ENCODE measurements around the gene IL17RE. TPM values are rescaled to one million over a fixed set of nuclear protein-coding genes. Genes with fewer than 3 reads are reported as not detected.
"Not testable (repeated sequence)": the region's sequence is repeated elsewhere in the genome, so short reads cannot be mapped to it uniquely, and the experiment has no call there.

IL17RE gene
- polyA plus RNA-seq, 1 donor from 2014 or later = 0.52 TPM

DNA sequence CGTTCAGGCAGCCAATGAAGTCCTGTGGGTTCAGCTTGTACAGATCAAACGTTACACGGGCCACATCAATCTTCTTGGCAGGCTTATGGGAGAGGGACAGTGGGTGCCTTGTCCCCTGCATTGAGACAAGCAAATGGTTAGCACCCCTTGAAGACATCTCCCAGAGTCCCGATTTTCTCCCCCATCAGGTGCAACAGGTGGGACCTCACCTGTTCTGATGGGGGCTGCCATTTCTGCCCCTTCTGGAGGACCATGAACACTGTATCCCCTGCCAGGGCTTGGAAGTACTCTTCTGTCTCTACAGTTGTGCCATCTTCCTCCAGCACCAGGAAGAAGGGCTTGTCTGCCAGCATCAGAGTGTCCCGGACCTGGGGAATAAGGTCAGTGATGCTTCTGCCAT is 32.7 kb upstream of the IL17RE start:
- H3F3A ChIP-seq (ENCODE audit: insufficient read depth, low read length, poor library complexity, severe bottlenecking) = no peaks in the 10 kb centered on the region
- no peaks in the 10 kb centered on the region for H4K20me1 ChIP-seq (ENCODE audit: insufficient read depth)
- no peaks in the 10 kb centered on the region for H3K27me3 ChIP-seq (ENCODE audit: insufficient read depth, low read depth, low read length)
- no peak overlapping the region for H3K9ac ChIP-seq (ENCODE audit: low read length)
- TF ChIP-seq RAD21 (conservative IDR thresholded peaks at IDR 0.05) = no peak
- no peaks in the 10 kb centered on the region for H3K79me2 ChIP-seq (replicated peaks; ENCODE audit: insufficient read depth, low read length)
- no peak overlapping the region for H2AFZ ChIP-seq (ENCODE audit: low read depth, low read length)
- no peaks in the 10 kb centered on the region for H3K9me2 ChIP-seq (ENCODE audit: insufficient read depth, low read length)
- no peak overlapping the region for H3K27ac ChIP-seq (ENCODE audit: low read length)
- no peaks in the 10 kb centered on the region for H3K36me3 ChIP-seq (ENCODE audit: insufficient read depth, low read length)
- H3K9me3 ChIP-seq (ENCODE audit: low read length) = no peaks in the 10 kb centered on the region
- no peak overlapping the region for H3K4me2 ChIP-seq (ENCODE audit: low read length)
- no peak overlapping the region for H3K4me3 ChIP-seq (ENCODE audit: low read length)

- Histone ChIP-seq H3K4me2 (ENCODE audit: low read length) (no peak overlapping the region), H3F3A (ENCODE audit: insufficient read depth, low read length, poor library complexity, severe bottlenecking) (no peaks in the 10 kb centered on the region), H3K4me3 (ENCODE audit: low read length) (no peak overlapping the region), H4K20me1 (ENCODE audit: insufficient read depth) (no peaks in the 10 kb centered on the region), H3K27ac (ENCODE audit: low read length) (no peak overlapping the region), H3K9ac (ENCODE audit: low read length) (no peak overlapping the region), H3K36me3 (ENCODE audit: insufficient read depth, low read length) (no peaks in the 10 kb centered on the region), H3K9me3 (ENCODE audit: low read length) (no peaks in the 10 kb centered on the region), H3K9me2 (ENCODE audit: insufficient read depth, low read length) (no peaks in the 10 kb centered on the region), H3K79me2 (replicated peaks; ENCODE audit: insufficient read depth, low read length) (no peaks in the 10 kb centered on the region), H2AFZ (ENCODE audit: low read depth, low read length) (no peak overlapping the region), H3K27me3 (ENCODE audit: insufficient read depth, low read depth, low read length) (no peaks in the 10 kb centered on the region)
- TF ChIP-seq CTCF (IDR thresholded peaks at IDR 0.05; ENCODE audit: poor library complexity, severe bottlenecking) (no peak), MXI1 (conservative IDR thresholded peaks at IDR 0.05; ENCODE audit: poor library complexity, severe bottlenecking) (no peak), EZH2 (IDR thresholded peaks at IDR 0.05; ENCODE audit: borderline replicate concordance, insufficient read depth, low read length, poor library complexity, severe bottlenecking) (no peak), POLR2AphosphoS5 (IDR thresholded peaks at IDR 0.05) (no peak), SMC3 (conservative IDR thresholded peaks at IDR 0.05; ENCODE audit: poor library complexity) (no peak), TAF1 (IDR thresholded peaks at IDR 0.05; ENCODE audit: low read depth) (no peak), EP300 (conservative IDR thresholded peaks at IDR 0.05; ENCODE audit: poor library complexity, severe bottlenecking) (no peak), RAD21 (conservative IDR thresholded peaks at IDR 0.05) (no peak)
- TF ChIP-seq, protein P1, sequence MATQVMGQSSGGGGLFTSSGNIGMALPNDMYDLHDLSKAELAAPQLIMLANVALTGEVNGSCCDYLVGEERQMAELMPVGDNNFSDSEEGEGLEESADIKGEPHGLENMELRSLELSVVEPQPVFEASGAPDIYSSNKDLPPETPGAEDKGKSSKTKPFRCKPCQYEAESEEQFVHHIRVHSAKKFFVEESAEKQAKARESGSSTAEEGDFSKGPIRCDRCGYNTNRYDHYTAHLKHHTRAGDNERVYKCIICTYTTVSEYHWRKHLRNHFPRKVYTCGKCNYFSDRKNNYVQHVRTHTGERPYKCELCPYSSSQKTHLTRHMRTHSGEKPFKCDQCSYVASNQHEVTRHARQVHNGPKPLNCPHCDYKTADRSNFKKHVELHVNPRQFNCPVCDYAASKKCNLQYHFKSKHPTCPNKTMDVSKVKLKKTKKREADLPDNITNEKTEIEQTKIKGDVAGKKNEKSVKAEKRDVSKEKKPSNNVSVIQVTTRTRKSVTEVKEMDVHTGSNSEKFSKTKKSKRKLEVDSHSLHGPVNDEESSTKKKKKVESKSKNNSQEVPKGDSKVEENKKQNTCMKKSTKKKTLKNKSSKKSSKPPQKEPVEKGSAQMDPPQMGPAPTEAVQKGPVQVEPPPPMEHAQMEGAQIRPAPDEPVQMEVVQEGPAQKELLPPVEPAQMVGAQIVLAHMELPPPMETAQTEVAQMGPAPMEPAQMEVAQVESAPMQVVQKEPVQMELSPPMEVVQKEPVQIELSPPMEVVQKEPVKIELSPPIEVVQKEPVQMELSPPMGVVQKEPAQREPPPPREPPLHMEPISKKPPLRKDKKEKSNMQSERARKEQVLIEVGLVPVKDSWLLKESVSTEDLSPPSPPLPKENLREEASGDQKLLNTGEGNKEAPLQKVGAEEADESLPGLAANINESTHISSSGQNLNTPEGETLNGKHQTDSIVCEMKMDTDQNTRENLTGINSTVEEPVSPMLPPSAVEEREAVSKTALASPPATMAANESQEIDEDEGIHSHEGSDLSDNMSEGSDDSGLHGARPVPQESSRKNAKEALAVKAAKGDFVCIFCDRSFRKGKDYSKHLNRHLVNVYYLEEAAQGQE (IDR thresholded peaks at IDR 0.05; ENCODE audit: borderline replicate concordance) = no peak
Observed at GRCh38 chr3:9870978-9871377, 31.7 kb upstream of the IL17RE start.

GRCh38 chr3:9872067-9872466 is 30.6 kb upstream of the IL17RE start:
- not testable (repeated sequence) for H3K4me2 ChIP-seq (ENCODE audit: low read length); H3K27ac ChIP-seq (ENCODE audit: low read length); H3K27me3 ChIP-seq (ENCODE audit: insufficient read depth, low read depth, low read length); H3F3A ChIP-seq (ENCODE audit: insufficient read depth, low read length, poor library complexity, severe bottlenecking); H2AFZ ChIP-seq (ENCODE audit: low read depth, low read length); H4K20me1 ChIP-seq (ENCODE audit: insufficient read depth); H3K9ac ChIP-seq (ENCODE audit: low read length); H3K9me3 ChIP-seq (ENCODE audit: low read length); H3K9me2 ChIP-seq (ENCODE audit: insufficient read depth, low read length); H3K36me3 ChIP-seq (ENCODE audit: insufficient read depth, low read length); H3K4me3 ChIP-seq (ENCODE audit: low read length); H3K79me2 ChIP-seq (replicated peaks; ENCODE audit: insufficient read depth, low read length)

All from neural cell (in vitro differentiated cells).